GM19035 (cell line): Measurements from ENCODE around the gene CDKAL1.

ENCODE experiments used
- ATAC-seq: cut with Tn5 transposase; IDR thresholded peaks from one replicate; pipeline ENCODE4 v1.9.1; 2021; ENCODE audit not compliant: unreplicated experiment

CDKAL1 gene

GRCh38 chr6:20789162-20789561 lies 254.9 kb downstream of the CDKAL1 start:
- no peak for ATAC-seq

DNA sequence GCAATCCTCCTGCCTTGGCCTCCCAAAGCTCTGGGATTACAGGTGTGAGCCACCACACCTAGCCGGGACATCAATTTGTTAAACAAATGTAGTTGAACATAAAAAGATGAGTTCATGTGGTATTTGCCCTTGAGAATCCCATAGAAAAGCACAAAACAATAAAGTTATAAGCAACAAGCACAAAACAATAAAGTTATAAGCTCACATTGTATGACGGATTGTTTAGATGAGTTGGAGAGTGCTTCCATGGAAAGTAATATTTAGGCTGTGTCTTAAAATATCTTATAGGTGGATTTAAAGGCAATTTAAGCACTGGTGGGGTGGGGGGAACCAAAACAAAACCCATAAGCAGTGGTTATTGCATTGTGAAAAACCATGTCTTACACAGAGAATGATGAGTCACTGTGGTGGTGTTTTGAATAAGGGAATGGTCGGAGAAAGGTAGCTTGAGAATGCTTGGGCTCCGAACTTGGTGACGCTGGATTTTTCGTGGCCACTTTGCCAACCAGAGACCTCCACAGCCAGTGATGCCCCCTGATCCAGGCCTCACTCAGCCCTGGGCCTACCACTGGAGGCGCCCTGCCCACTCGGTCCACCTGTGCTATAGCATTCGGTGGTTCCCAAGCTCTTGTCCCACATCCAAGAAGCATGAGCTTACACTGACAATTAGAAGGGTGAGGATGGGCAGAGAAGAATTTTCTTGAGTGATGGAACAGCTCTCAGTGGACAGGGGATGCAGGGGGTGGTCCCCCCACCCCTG lies 256.0 kb downstream of the CDKAL1 start:
- ATAC-seq, result no peak

DNA sequence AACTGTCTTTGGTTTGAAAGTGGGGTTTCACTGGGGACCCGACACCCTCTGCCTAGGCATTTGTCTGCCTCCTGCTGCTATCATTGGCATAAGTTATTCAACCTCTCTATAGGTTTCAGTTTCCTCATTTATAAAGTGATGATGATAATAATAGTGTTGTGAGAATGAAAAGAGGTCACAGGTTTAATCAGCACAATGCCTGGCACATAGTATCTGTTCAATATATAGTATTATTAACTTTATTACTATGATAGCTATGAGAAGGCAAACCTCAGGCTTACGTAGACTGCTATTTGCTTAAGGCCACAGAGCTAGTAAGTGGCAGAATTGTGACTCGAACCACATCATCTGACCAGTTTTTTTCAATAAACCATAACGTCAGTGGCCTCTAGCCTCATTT lies 256.8 kb downstream of the CDKAL1 start:
- no peak for ATAC-seq

GRCh38 chr6:20791944-20792343 lies 257.7 kb downstream of the CDKAL1 start:
- no peak for ATAC-seq

DNA sequence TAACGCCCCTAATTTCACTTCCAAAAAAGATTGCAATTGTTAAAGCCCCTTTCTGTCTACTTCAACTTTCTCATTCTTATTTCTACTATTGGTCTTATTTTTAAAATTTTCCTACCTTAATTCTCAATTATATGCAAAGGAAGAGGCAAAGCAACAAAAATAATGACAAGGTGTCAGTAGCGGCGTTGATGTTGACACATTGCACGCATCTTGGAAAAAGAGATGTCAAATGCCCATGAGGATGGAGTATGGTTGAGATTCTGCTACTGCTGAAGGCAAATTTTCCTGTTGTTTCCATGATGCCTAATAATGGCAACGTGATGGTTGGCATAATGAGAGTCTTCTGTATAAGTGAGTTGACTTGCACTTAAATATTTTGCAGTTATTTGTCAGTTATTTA lies 258.9 kb downstream of the CDKAL1 start:
- no peak for ATAC-seq

DNA sequence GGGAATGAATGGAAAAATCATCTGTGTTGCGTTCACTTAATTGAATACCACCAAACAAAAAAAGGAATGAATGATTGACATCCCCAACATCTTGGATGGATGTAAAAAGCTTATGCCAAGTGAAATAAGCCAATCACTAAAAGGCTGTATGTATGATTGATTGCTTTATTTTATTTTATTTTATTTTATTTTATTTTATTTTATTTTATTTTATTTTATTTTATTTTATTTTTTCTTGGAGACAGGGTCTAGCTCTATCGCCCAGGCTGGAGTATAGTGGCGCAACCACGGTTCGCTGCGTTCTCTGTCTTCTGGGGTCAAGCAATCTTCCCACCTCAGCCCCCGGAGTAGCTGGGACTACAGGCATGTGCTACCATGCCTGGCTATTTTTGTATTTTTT lies 263.3 kb downstream of the CDKAL1 start:
- no peak for ATAC-seq

GRCh38 chr6:20800229-20800628 lies 266.0 kb downstream of the CDKAL1 start:
- ATAC-seq, result no peak

DNA sequence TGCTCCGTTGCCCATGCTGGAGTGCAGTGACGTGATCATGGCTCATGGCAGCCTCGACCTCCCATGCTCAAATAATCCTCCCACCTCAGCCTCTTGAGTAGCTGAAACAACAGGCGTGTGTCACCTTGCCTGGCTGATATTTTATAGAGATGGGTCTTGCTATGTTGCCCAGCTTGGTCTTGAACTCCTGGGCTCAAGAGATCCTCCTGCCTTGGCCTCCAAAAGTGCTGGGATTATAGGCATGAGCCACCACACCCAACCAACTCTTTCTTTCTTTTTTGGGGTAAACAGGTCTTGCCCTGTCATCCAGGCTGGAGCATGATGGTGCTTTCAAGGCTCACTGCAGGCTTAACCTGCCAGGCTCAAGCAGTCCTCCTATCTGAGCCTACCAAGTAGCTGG lies 266.4 kb downstream of the CDKAL1 start:
- ATAC-seq, result no peak

DNA sequence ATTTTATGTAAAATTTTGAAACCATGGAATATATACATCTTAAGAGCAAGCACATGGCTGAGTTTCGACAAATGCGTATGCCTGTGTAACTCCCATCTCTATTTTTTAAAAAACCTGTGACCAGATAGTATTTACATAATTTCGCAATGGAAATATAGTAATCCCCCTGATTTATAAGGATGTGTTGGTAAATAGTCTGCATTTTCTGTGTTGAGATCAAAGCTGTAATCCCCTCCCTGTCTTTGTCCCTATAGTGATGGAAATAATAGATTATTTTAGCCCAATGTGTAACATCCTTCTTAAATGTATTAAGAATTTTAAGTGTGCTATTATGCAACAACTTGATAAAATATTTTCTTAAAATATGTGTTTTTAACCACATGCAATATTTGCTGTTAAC lies 267.3 kb downstream of the CDKAL1 start:
- no peak for ATAC-seq

- no peak for ATAC-seq
Measured at GRCh38 chr6:20802596-20802995, 268.3 kb downstream of the CDKAL1 start.

DNA sequence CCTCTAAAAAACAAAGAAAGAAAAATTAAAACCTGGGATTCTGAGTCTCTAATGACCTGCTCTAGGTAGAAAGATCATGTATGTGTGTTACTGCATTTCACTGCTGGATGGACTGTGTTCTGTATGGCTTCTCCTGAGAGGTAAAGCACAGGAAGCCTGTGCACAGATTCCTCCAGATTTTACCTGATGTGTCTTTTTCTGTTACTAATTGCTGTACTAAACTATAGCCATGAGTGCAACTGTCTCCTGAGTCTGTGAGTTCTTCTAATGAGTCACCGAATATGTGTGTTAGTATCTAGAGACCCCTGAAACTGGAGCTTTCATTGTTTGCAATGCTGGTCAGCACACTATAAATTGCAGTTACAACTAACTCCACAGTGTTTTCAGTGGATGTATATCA lies 270.8 kb downstream of the CDKAL1 start:
- no peak for ATAC-seq

- ATAC-seq, result no peak
Measured at GRCh38 chr6:20806669-20807068, 272.4 kb downstream of the CDKAL1 start.

DNA sequence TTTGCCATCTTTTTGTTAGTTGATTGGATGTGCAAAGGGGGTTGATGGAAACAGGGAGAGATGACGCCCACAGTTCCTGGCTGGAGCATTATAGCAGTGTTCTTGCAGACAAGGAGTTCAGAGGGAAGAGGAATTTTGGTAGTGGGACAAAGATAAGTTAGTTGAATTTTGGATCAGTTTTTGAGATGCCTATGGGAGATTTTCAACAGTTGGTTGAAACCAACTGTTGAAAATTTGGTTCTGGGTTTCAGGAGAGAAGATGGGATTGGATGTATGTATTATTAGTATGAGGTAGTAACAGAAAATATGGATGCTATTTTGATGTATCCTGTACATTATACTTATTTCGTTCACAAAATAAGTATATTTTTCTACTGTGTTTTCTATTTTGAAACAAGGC lies 274.2 kb downstream of the CDKAL1 start:
- ATAC-seq, result no peak

DNA sequence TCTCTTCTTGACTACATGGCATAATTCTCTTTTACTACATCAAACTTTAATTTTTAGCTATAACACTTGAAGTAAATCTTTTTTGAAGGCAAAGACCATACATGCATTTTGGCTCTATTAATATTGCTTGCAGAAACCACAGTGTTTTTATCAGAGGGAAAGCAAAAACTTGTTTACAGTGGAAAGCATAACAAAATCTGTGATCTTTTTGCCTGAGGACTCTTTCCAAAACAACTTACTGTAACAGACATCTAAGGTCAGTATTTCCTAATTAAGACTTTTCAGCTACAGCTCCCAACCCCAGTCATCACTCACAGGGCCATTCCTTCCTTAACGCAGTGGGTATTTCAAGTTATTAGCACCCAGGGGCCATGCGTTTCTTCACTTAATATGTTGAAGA lies 274.7 kb downstream of the CDKAL1 start:
- ATAC-seq, result no peak

DNA sequence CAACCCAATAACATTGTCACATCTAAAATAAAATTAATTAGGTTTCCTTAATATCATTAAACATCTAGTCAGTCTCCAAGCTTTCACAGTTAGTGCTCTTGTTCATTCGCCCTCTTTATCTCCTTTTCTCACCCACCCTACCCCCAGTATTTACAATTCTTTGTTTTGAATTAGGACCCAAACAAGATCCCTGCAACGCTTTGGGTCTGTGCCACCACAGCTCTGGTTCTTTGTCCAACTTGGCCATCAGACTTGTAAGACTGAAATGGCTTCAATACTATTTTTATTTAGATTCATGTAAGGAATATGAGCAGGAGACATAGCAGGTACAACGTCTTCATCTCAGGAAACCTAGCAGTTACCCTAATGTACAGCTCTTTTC lies 276.5 kb downstream of the CDKAL1 start:
- no peak for ATAC-seq

- no peak for ATAC-seq
Measured at GRCh38 chr6:20811109-20811761, 277.0 kb downstream of the CDKAL1 start.

DNA sequence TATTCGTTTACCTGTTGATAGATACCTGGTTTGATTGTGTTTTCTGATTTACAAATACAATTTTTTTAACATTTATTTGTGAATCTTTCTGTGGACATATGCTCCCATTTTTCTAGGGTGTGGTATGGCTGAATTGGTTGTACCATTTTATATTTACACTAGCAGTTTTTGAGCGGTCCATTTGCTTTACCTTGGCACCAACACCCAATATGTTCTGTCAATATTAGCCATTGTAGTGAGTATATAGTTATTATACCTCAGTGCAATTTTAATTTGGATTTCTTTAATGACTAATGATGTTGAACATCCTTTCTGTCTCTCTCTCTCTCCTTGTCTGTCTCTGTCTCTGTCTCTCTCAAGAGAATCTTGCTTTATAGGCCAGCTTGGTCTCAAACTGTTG lies 278.5 kb downstream of the CDKAL1 start:
- ATAC-seq, result no peak

DNA sequence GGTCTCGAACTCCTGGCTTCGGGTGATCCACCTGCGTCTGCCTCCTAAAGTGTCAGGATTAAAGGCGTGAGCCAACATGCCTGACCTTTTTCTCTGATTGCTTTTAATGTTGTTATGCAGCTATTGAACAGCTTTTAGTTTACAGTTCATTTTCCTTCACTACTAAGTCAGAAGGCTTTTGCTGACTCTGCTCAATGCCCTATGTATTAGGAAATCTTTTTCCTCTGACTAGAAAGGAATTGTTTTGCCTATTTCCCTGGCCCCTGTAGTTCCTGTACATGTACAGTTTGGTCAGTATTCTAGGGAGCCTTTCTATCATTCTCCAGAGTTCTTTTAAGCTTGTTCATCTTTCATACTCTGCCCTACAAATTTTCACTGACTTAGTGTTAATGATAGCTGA lies 280.2 kb downstream of the CDKAL1 start:
- no peak for ATAC-seq

GRCh38 chr6:20816126-20816525 lies 281.9 kb downstream of the CDKAL1 start:
- ATAC-seq, result no peak

DNA sequence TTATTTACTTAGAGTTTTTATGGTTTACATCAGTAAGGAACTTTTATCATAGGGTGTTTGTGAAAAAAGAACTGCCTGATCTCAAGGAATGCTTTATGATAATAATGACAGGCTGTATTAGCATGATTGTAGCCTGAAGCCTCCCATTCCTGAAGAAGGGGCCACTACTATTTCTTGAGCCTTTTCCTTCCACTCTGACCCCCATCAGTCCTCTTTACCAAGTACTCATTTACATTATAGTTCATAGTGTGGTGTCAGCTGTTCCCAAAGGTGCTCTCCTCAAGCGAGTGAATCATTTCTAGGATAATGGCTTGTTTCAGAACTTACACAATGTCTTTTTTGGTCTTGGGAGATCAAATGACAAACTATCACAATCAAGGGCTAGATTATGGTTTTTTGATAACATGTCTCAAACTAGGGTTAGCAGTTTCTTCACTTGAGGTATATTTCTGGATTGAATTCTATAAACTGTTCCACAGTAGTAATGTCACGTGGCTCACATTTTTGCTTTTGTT lies 283.6 kb downstream of the CDKAL1 start:
- no peak for ATAC-seq

GRCh38 chr6:20819774-20820400 lies 285.6 kb downstream of the CDKAL1 start:
- ATAC-seq, result no peak

- ATAC-seq, result no peak
Measured at GRCh38 chr6:20826378-20826777, 292.1 kb downstream of the CDKAL1 start.
